HepG2 (cell line): ENCODE results near the gene HDAC5. TPM values are rescaled to one million over a fixed set of nuclear protein-coding genes. Genes with fewer than 3 reads are reported as not detected.

ENCODE experiments used
- GATAD1 ChIP-seq: IDR thresholded peaks from 2 replicates; pipeline ENCODE4 v1.6.1; 2016; ENCODE audit warnings: missing genetic modification reagents, missing compliant biosample characterization
- HOXA5 ChIP-seq: sonication (generic); formaldehyde crosslinking; IDR thresholded peaks from 2 replicates; pipeline ENCODE4 v1.4.0; 2020; ENCODE audit warnings: missing genetic modification reagents
- NFE2L1 ChIP-seq: sonication (generic); formaldehyde crosslinking; IDR thresholded peaks from 2 replicates; pipeline ENCODE4 v1.4.0; 2020; ENCODE audit warnings: missing genetic modification reagents, mild to moderate bottlenecking, borderline replicate concordance
- PAX8 ChIP-seq: sonication (generic); formaldehyde crosslinking; IDR thresholded peaks from 2 replicates; pipeline ENCODE4 v1.8.0; 2022; ENCODE audit warnings: mild to moderate bottlenecking, missing genetic modification reagents, borderline replicate concordance
- RFX3 ChIP-seq: IDR thresholded peaks from 2 replicates; pipeline ENCODE4 v1.6.1; 2016; ENCODE audit warnings: missing biosample characterization, missing genetic modification reagents
- RFX5 ChIP-seq: IDR thresholded peaks from 2 replicates; pipeline ENCODE4 v1.6.1; 2011; ENCODE audit warnings: low read depth, low read length, improper control_type of control experiment
- RFXANK ChIP-seq: IDR thresholded peaks from 2 replicates; pipeline ENCODE4 v1.6.1; 2016
- SOX5 ChIP-seq: IDR thresholded peaks from 2 replicates; pipeline ENCODE4 v1.6.1; 2016; ENCODE audit warnings: borderline replicate concordance
- TEAD2 ChIP-seq: sonication (generic); formaldehyde crosslinking; IDR thresholded peaks from 2 replicates; pipeline ENCODE4 v1.9.0; 2021; ENCODE audit warnings: missing genetic modification reagents
- ZFP37 ChIP-seq: sonication (generic); formaldehyde crosslinking; IDR thresholded peaks from 2 replicates; pipeline ENCODE4 v1.4.0; 2020; ENCODE audit warnings: missing genetic modification reagents, borderline replicate concordance
- ZFP90 ChIP-seq: sonication (generic); formaldehyde crosslinking; IDR thresholded peaks from 2 replicates; pipeline ENCODE4 v1.8.0; 2022; ENCODE audit warnings: missing genetic modification reagents, mild to moderate bottlenecking, inconsistent platforms, borderline replicate concordance
- ZNF550 ChIP-seq: sonication (generic); formaldehyde crosslinking; IDR thresholded peaks from 2 replicates; pipeline ENCODE4 v1.4.0; 2020; ENCODE audit warnings: mild to moderate bottlenecking, missing genetic modification reagents, borderline replicate concordance
- ZNF660 ChIP-seq: sonication (generic); formaldehyde crosslinking; IDR thresholded peaks from 2 replicates; pipeline ENCODE4 v1.5.1; 2020; ENCODE audit warnings: mild to moderate bottlenecking, low read depth, missing genetic modification reagents, borderline replicate concordance
- ZNF792 ChIP-seq: IDR thresholded peaks from 2 replicates; pipeline ENCODE4 v1.6.1; 2016
- polyA plus RNA-seq, 8 experiments: library from polyadenylated mRNA; depleted of rRNA in 3 of 8; stranded (reverse) in 7 of 8; unstranded in 1 of 8; fragments of >200 nt; fragmentation: Illumina TruSeq in 4 of 8; extraction: Trizol in 4 of 8; gene quantifications; 2 replicates each; pipeline versions ENCODE4 v1.2.1 to v1.2.3, GENCODE V29; 2011 to 2016; ENCODE audit warnings: low read depth in 4 of 8, missing spikeins in 1 of 8, mixed read lengths in 1 of 8; ENCODE audit not compliant: insufficient read depth in 1 of 8
- total RNA-seq, 5 experiments: library from RNA; depleted of rRNA; stranded (reverse); fragments of >200 nt; fragmentation: Illumina TruSeq; extraction: Trizol; gene quantifications; 2 replicates each; pipeline ENCODE4 v1.2.3, GENCODE V29; 2016; ENCODE audit warnings: low read depth in 1 of 5
- TF ChIP-seq, protein P1 (sequence below): IDR thresholded peaks from 2 replicates; pipeline ENCODE4 v1.6.1; 2016; ENCODE audit warnings: missing compliant biosample characterization, missing genetic modification reagents, borderline replicate concordance
- TF ChIP-seq, protein P2 (sequence below): sonication (generic); formaldehyde crosslinking; IDR thresholded peaks from 2 replicates; pipeline ENCODE4 v1.4.0; 2020; ENCODE audit warnings: missing genetic modification reagents
- TF ChIP-seq, protein P3 (sequence below): IDR thresholded peaks from 2 replicates; pipeline ENCODE4 v1.6.1; 2016; ENCODE audit warnings: mild to moderate bottlenecking, missing biosample characterization, missing genetic modification reagents
- TF ChIP-seq, protein P4 (sequence below): sonication (generic); formaldehyde crosslinking; IDR thresholded peaks from 2 replicates; pipeline ENCODE4 v1.8.0; 2022; ENCODE audit warnings: missing genetic modification reagents, low read depth, mild to moderate bottlenecking, borderline replicate concordance
- TF ChIP-seq, protein P5 (sequence below): sonication (generic); formaldehyde crosslinking; IDR thresholded peaks from 2 replicates; pipeline ENCODE4 v1.8.0; 2022; ENCODE audit warnings: low read depth, missing genetic modification reagents
- TF ChIP-seq, protein P6 (sequence below): sonication (generic); formaldehyde crosslinking; IDR thresholded peaks from 2 replicates; pipeline ENCODE4 v1.9.0; 2021; ENCODE audit warnings: missing genetic modification reagents, borderline replicate concordance
- TF ChIP-seq, protein P7 (sequence below): sonication (generic); formaldehyde crosslinking; IDR thresholded peaks from 2 replicates; pipeline ENCODE4 v1.8.0; 2022; ENCODE audit warnings: missing genetic modification reagents, mild to moderate bottlenecking, inconsistent platforms, borderline replicate concordance

HDAC5 gene
- total and polyA plus RNA-seq, 2 of the 13 experiments (the other 11 are each of a cell fraction or from before 2014, with no cell fraction given): 46.4 to 85.4 TPM

DNA sequence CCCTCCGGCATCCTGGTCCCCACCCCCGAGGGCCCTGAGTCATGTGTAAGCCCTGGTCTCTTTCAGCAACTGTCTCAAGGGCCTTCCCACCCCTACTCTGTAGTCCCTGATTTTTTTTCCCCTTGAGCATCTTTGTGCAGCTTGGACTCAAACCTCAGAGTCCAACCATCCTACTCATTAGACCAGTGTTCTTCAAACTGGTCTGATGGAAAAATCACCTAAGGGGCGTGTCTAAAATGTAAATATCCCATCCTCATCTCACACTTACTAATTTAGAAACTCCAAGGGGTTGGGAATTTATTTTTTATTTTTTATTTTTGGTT, 52.3 kb downstream of the HDAC5 start (continued):
- TF ChIP-seq ZNF550 (CRISPR knock-in tag) (no peak; the same call in 1 of the 2 replicates), ZNF792 (CRISPR knock-in tag) (no peak), PAX8 (no peak), TEAD2 (CRISPR knock-in tag) (no peak), HOXA5 (CRISPR knock-in tag) (peak; percentile 2; the same call in 1 of the 2 replicates), NFE2L1 (CRISPR knock-in tag) (no peak), RFX5 (no peak), RFXANK (0 out of 2 replicates have a peak, but pooled peaks have one; percentile 11), SOX5 (CRISPR knock-in tag) (no peak), ZNF660 (CRISPR knock-in tag) (no peak), RFX3 (CRISPR knock-in tag) (no peak), ZFP37 (0 out of 2 replicates have a peak, but pooled peaks have one; percentile 17), GATAD1 (CRISPR knock-in tag) (no peak), ZFP90 (CRISPR knock-in tag) (0 out of 2 replicates have a peak, but pooled peaks have one; percentile 7)
- TF ChIP-seq, protein P1, sequence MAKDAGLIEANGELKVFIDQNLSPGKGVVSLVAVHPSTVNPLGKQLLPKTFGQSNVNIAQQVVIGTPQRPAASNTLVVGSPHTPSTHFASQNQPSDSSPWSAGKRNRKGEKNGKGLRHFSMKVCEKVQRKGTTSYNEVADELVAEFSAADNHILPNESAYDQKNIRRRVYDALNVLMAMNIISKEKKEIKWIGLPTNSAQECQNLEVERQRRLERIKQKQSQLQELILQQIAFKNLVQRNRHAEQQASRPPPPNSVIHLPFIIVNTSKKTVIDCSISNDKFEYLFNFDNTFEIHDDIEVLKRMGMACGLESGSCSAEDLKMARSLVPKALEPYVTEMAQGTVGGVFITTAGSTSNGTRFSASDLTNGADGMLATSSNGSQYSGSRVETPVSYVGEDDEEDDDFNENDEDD (CRISPR knock-in tag): no peak
- TF ChIP-seq, protein P2, sequence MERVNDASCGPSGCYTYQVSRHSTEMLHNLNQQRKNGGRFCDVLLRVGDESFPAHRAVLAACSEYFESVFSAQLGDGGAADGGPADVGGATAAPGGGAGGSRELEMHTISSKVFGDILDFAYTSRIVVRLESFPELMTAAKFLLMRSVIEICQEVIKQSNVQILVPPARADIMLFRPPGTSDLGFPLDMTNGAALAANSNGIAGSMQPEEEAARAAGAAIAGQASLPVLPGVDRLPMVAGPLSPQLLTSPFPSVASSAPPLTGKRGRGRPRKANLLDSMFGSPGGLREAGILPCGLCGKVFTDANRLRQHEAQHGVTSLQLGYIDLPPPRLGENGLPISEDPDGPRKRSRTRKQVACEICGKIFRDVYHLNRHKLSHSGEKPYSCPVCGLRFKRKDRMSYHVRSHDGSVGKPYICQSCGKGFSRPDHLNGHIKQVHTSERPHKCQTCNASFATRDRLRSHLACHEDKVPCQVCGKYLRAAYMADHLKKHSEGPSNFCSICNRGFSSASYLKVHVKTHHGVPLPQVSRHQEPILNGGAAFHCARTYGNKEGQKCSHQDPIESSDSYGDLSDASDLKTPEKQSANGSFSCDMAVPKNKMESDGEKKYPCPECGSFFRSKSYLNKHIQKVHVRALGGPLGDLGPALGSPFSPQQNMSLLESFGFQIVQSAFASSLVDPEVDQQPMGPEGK (CRISPR knock-in tag): 0 out of 2 replicates have a peak, but pooled peaks have one; percentile 8
- TF ChIP-seq, protein P3, sequence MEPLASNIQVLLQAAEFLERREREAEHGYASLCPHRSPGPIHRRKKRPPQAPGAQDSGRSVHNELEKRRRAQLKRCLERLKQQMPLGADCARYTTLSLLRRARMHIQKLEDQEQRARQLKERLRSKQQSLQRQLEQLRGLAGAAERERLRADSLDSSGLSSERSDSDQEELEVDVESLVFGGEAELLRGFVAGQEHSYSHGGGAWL (CRISPR knock-in tag): no peak
- TF ChIP-seq, protein P4, sequence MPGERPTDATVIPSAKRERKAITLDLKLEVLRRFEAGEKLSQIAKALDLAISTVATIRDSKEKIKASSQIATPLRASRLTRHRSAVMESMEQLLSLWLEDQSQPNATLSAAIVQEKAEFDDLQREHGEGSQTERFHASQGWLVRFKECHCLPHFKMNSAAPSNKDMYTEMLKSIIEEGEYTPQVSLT (CRISPR knock-in tag): no peak
- TF ChIP-seq, protein P5, sequence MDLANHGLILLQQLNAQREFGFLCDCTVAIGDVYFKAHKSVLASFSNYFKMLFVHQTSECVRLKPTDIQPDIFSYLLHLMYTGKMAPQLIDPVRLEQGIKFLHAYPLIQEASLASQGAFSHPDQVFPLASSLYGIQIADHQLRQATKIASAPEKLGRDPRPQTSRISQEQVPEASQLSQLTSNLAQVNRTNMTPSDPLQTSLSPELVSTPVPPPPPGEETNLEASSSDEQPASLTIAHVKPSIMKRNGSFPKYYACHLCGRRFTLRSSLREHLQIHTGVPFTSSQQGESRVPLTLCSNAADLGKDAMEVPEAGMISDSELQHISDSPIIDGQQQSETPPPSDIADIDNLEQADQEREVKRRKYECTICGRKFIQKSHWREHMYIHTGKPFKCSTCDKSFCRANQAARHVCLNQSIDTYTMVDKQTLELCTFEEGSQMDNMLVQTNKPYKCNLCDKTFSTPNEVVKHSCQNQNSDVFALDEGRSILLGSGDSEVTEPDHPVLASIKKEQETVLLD (CRISPR knock-in tag): no peak
- TF ChIP-seq, protein P6, sequence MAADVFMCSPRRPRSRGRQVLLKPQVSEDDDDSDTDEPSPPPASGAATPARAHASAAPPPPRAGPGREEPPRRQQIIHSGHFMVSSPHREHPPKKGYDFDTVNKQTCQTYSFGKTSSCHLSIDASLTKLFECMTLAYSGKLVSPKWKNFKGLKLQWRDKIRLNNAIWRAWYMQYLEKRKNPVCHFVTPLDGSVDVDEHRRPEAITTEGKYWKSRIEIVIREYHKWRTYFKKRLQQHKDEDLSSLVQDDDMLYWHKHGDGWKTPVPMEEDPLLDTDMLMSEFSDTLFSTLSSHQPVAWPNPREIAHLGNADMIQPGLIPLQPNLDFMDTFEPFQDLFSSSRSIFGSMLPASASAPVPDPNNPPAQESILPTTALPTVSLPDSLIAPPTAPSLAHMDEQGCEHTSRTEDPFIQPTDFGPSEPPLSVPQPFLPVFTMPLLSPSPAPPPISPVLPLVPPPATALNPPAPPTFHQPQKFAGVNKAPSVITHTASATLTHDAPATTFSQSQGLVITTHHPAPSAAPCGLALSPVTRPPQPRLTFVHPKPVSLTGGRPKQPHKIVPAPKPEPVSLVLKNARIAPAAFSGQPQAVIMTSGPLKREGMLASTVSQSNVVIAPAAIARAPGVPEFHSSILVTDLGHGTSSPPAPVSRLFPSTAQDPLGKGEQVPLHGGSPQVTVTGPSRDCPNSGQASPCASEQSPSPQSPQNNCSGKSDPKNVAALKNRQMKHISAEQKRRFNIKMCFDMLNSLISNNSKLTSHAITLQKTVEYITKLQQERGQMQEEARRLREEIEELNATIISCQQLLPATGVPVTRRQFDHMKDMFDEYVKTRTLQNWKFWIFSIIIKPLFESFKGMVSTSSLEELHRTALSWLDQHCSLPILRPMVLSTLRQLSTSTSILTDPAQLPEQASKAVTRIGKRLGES (CRISPR knock-in tag): no peak; the same call in 1 of the 2 replicates
- TF ChIP-seq, protein P7, sequence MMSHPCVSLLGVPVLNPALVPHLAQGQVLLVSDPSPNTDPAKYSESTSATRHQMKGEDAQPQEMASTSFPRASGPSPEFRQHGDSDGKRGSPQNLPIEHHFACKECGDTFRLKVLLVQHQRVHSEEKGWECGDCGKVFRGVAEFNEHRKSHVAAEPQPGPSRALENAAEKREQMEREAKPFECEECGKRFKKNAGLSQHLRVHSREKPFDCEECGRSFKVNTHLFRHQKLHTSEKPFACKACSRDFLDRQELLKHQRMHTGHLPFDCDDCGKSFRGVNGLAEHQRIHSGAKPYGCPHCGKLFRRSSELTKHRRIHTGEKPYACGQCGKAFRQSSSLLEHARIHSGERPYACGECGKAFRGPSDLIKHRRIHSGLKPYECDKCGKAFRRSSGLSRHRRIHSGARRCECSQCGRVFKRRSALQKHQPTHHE (CRISPR knock-in tag): no peak; the same call in 1 of the 2 replicates
